Upper lobe of left lung (tissue), 4 donors: ENCODE results near the gene FAM3D.

ENCODE experiments used
- POLR2AphosphoS5 ChIP-seq, 2 donors: sonication (generic); formaldehyde crosslinking; IDR thresholded peaks; one replicate each; pipeline ENCODE4 v1.5.1; 2017; ENCODE audit warnings: antibody characterized with exemption in 2 of 2
- TF ChIP-seq, protein P1 (sequence below), 6 experiments: fragments of 450-650 bp in 4 of 6; fragments of 200-600 bp in 2 of 6; sonication (generic) in 2 of 6; IDR thresholded peaks; one replicate each; pipeline ENCODE4 v1.5.1; 2016 to 2019; ENCODE audit warnings: antibody characterized with exemption in 6 of 6

DNA sequence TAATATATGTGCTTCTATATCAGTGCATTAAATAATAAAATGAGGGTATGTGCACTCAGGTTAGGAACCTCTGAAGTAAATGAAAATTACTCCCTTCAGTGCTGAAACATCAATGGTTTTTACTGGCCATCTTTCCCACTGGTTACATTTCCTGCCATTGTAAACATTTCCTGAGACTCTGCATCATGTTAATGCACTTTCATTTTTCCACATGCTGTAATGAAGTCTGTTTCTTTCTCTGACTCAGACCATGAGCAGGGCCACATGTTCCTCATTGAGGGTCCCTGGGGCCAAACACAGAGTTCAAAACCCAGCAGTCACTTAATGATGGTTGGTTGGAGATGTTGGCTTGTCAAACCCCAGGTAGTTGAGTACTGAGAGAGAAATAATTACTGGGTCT, 15.3 kb downstream of the FAM3D start:
- TF ChIP-seq, protein P1, sequence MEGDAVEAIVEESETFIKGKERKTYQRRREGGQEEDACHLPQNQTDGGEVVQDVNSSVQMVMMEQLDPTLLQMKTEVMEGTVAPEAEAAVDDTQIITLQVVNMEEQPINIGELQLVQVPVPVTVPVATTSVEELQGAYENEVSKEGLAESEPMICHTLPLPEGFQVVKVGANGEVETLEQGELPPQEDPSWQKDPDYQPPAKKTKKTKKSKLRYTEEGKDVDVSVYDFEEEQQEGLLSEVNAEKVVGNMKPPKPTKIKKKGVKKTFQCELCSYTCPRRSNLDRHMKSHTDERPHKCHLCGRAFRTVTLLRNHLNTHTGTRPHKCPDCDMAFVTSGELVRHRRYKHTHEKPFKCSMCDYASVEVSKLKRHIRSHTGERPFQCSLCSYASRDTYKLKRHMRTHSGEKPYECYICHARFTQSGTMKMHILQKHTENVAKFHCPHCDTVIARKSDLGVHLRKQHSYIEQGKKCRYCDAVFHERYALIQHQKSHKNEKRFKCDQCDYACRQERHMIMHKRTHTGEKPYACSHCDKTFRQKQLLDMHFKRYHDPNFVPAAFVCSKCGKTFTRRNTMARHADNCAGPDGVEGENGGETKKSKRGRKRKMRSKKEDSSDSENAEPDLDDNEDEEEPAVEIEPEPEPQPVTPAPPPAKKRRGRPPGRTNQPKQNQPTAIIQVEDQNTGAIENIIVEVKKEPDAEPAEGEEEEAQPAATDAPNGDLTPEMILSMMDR (IDR thresholded peaks at IDR 0.05): no peak
- no peak for TF ChIP-seq POLR2AphosphoS5 (IDR thresholded peaks at IDR 0.05)
